Type B pancreatic cell (in vitro differentiated cells): ENCODE measurements around the gene TMEM245. TPM values are rescaled to one million over a fixed set of nuclear protein-coding genes. Genes with fewer than 3 reads are reported as not detected.
"Not testable (repeated sequence)": the region's sequence is repeated elsewhere in the genome, so short reads cannot be mapped to it uniquely, and the experiment has no call there.

Experiments
- DNase-seq: peaks from one replicate; pipeline ENCODE4 v3.0.0; 2021; ENCODE audit warnings: mixed read lengths; ENCODE audit not compliant: unreplicated experiment; ENCODE audit errors: extremely low spot score
- H3K27ac Mint-ChIP-seq: 2 replicates; pipeline ENCODE4 v1.8.0; 2021; ENCODE audit warnings: mild to moderate bottlenecking, mixed read lengths
- H3K27me3 Mint-ChIP-seq: 2 replicates; pipeline ENCODE4 v1.8.0; 2021; ENCODE audit warnings: mixed read lengths
- H3K36me3 Mint-ChIP-seq: 2 replicates; pipeline ENCODE4 v1.8.0; 2021; ENCODE audit warnings: mixed read lengths
- H3K4me1 Mint-ChIP-seq: one replicate; pipeline ENCODE4 v1.8.0; 2021; ENCODE audit warnings: mixed read lengths; ENCODE audit not compliant: unreplicated experiment
- H3K4me3 Mint-ChIP-seq: 2 replicates; pipeline ENCODE4 v1.8.0; 2021; ENCODE audit warnings: mild to moderate bottlenecking, mixed read lengths
- H3K9me3 Mint-ChIP-seq: 2 replicates; pipeline ENCODE4 v1.8.0; 2021; ENCODE audit warnings: mixed read lengths
- CTCF ChIP-seq: fragments of 200-600 bp; sonication (generic); conservative IDR thresholded peaks from 2 replicates; pipeline ENCODE4 v1.5.0; 2021; ENCODE audit warnings: antibody characterized with exemption, mild to moderate bottlenecking
- total RNA-seq: library from RNA; stranded (reverse); gene quantifications from 2 replicates; pipeline ENCODE4 v1.2.1, GENCODE V29; 2021; ENCODE audit warnings: low replicate concordance

TMEM245 gene
- total RNA-seq, 1 donor from 2014 or later: 44.4 TPM

DNA sequence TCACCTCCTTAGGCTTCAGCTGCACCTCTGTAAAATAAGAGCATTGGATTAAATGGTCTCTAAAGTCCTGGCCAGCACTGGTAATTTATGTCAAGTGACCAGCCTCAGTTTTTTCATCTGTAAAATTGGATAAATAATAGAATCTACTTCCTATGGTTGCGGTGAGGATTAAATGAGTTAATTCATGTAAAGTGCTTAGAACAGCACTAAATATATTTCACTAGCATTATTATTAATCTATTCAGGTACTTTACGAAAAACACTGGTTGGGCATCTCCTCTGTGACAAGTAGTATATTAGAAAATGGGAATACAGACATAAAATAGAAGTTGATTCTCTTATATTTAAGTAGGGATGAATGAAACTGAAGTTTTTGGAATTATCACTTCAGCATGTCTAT is 13.8 kb upstream of the TMEM245 start:
- no peaks in the 10 kb centered on the region for H3K9me3 Mint-ChIP-seq
- TF ChIP-seq CTCF: no peak
- H3K27ac Mint-ChIP-seq: no peak overlapping the region
- DNase-seq: no peak
- no peak overlapping the region for H3K4me3 Mint-ChIP-seq
- H3K4me1 Mint-ChIP-seq: no peaks in the 10 kb centered on the region
- no peaks in the 10 kb centered on the region for H3K36me3 Mint-ChIP-seq
- no peaks in the 10 kb centered on the region for H3K27me3 Mint-ChIP-seq

GRCh38 chr9:109132567-109133021 is 12.8 kb upstream of the TMEM245 start:
- Mint-ChIP-seq H3K9me3 (no peaks in the 10 kb centered on the region), H3K27ac (no peak overlapping the region), H3K36me3 (no peaks in the 10 kb centered on the region), H3K4me3 (no peak overlapping the region), H3K27me3 (no peaks in the 10 kb centered on the region), H3K4me1 (no peaks in the 10 kb centered on the region)
- no peak for TF ChIP-seq CTCF
- DNase-seq: no peak

DNA sequence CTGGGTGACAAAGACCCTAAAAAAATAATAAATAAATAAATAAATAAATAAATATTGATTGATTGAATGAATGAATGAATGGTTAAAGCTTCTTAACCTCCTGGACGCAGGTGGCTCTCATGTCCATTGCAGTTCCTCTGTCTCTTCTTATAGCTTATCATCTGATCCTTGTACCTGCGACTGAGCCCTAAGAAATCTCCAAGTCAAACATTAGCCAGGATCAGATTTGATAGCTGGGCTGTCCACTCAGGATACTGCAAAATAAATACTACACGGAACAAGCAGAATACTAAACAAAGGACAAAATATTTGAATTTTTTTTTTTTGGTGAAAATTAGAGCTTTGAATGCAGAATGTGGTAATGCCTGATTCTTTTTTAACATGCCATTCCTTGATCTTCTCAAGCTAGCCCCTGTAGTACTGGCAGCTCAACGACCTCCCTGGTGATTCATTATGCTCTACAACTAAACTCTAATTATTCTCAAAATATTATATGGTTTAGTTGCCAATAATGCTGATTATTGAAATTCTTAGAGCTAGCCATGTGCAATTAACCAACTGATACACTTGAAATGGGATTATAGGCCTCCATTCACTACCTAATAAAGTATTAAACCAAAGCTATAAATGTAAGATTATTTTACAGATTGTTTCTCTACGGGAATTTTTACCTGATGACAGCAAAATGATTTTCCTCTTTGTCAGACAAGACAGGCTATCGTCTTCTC is 9.9 kb upstream of the TMEM245 start:
- H3K9me3 Mint-ChIP-seq: no peaks in the 10 kb centered on the region
- H3K36me3 Mint-ChIP-seq: no peaks in the 10 kb centered on the region
- no peak overlapping the region for H3K27ac Mint-ChIP-seq
- no peaks in the 10 kb centered on the region for H3K4me1 Mint-ChIP-seq
- H3K4me3 Mint-ChIP-seq: no peak overlapping the region
- no peak for TF ChIP-seq CTCF
- no peaks in the 10 kb centered on the region for H3K27me3 Mint-ChIP-seq
- no peak for DNase-seq

GRCh38 chr9:109126671-109127070 is 6.9 kb upstream of the TMEM245 start:
- not testable (repeated sequence) for H3K4me3 Mint-ChIP-seq, DNase-seq, H3K4me1 Mint-ChIP-seq, H3K27ac Mint-ChIP-seq, H3K27me3 Mint-ChIP-seq, H3K9me3 Mint-ChIP-seq, H3K36me3 Mint-ChIP-seq

- Mint-ChIP-seq H3K36me3 (no peaks in the 10 kb centered on the region), H3K4me1 (peaks cover 10% of the 10 kb centered on the region), H3K27ac (no peak overlapping the region), H3K9me3 (no peaks in the 10 kb centered on the region), H3K27me3 (no peaks in the 10 kb centered on the region), H3K4me3 (no peak overlapping the region)
- no peak for TF ChIP-seq CTCF
- no peak for DNase-seq
Observed at GRCh38 chr9:109124121-109124520, 4.4 kb upstream of the TMEM245 start.

- H3K36me3 Mint-ChIP-seq: peaks cover 4% of the 10 kb centered on the region
- TF ChIP-seq CTCF: no peak
- no peak overlapping the region for H3K27ac Mint-ChIP-seq
- H3K27me3 Mint-ChIP-seq: no peaks in the 10 kb centered on the region
- no peak for DNase-seq
- no peak overlapping the region for H3K4me3 Mint-ChIP-seq
- H3K9me3 Mint-ChIP-seq: no peaks in the 10 kb centered on the region
- H3K4me1 Mint-ChIP-seq: peaks cover 15% of the 10 kb centered on the region
Observed at GRCh38 chr9:109122726-109123621, 3.2 kb upstream of the TMEM245 start.
